Activated naive CD4-positive, alpha-beta T cell treated with Interleukin-2 at 50 U/mL for 16 hours (primary cell): ENCODE measurements around the gene TMEM54.
"Not testable (repeated sequence)": the region's sequence is repeated elsewhere in the genome, so short reads cannot be mapped to it uniquely, and the experiment has no call there.

Source experiments
- DNase-seq: peaks from one replicate; pipeline ENCODE4 v3.0.0-alpha.2; 2020

The TMEM54 gene

GRCh38 chr1:32918179-32918578, 17.0 kb upstream of the TMEM54 start:
- no peak for DNase-seq

- DNase-seq: no peak
Measured at GRCh38 chr1:32917521-32917920, 16.3 kb upstream of the TMEM54 start.

- no peak for DNase-seq
Measured at GRCh38 chr1:32915766-32916706, 14.8 kb upstream of the TMEM54 start.

- no peak for DNase-seq
Measured at GRCh38 chr1:32910319-32910718, 9.1 kb upstream of the TMEM54 start.

- DNase-seq: no peak
Measured at GRCh38 chr1:32907435-32907834, 6.2 kb upstream of the TMEM54 start.

- no peak for DNase-seq
Measured at GRCh38 chr1:32906654-32907053, 5.5 kb upstream of the TMEM54 start.

- DNase-seq: not testable (repeated sequence)
Measured at GRCh38 chr1:32905588-32905987, 4.4 kb upstream of the TMEM54 start.

- no peak for DNase-seq
Measured at GRCh38 chr1:32904797-32905196, 3.6 kb upstream of the TMEM54 start.

- no peak for DNase-seq
Measured at GRCh38 chr1:32903991-32904785, 3.0 kb upstream of the TMEM54 start.

GRCh38 chr1:32902535-32902920, 1.3 kb upstream of the TMEM54 start:
- DNase-seq: no peak

- DNase-seq: no peak
Measured at GRCh38 chr1:32901823-32902534, 790 bp upstream of the TMEM54 start.

- DNase-seq: no peak
Measured at GRCh38 chr1:32900371-32900955, 726 bp downstream of the TMEM54 start.

GRCh38 chr1:32899586-32900296, 1.4 kb downstream of the TMEM54 start:
- no peak for DNase-seq

- no peak for DNase-seq
Measured at GRCh38 chr1:32898958-32899357, 2.2 kb downstream of the TMEM54 start.

GRCh38 chr1:32898056-32898455, 3.1 kb downstream of the TMEM54 start:
- no peak for DNase-seq

- DNase-seq: no peak
Measured at GRCh38 chr1:32897082-32898049, 3.8 kb downstream of the TMEM54 start.

GRCh38 chr1:32896451-32896850, 4.7 kb downstream of the TMEM54 start:
- DNase-seq: no peak

GRCh38 chr1:32895325-32896215, 5.6 kb downstream of the TMEM54 start:
- DNase-seq: no peak

GRCh38 chr1:32894681-32895080, 6.5 kb downstream of the TMEM54 start:
- DNase-seq: no peak
